Neural crest cell (in vitro differentiated cells): Measurements from ENCODE around the gene ATRNL1. TPM values are rescaled to one million over a fixed set of nuclear protein-coding genes. Genes with fewer than 3 reads are reported as not detected.

Source experiments
- DNase-seq: peaks from one replicate; pipeline ENCODE4 v3.0.0; 2021; ENCODE audit warnings: low read depth, mixed read lengths, low spot score
- H3K27ac Mint-ChIP-seq: one replicate; pipeline ENCODE4 v1.8.0; 2021; ENCODE audit warnings: mild to moderate bottlenecking, mixed read lengths; ENCODE audit not compliant: unreplicated experiment
- H3K27me3 Mint-ChIP-seq: 2 replicates; pipeline ENCODE4 v1.8.0; 2021; ENCODE audit warnings: low read depth, mild to moderate bottlenecking, mixed read lengths
- H3K36me3 Mint-ChIP-seq: 2 replicates; pipeline ENCODE4 v1.8.0; 2021; ENCODE audit warnings: low read depth, mild to moderate bottlenecking, mixed read lengths
- H3K4me1 Mint-ChIP-seq: 2 replicates; pipeline ENCODE4 v1.8.0; 2021; ENCODE audit warnings: mixed read lengths
- H3K4me3 Mint-ChIP-seq: one replicate; pipeline ENCODE4 v1.8.0; 2021; ENCODE audit warnings: mild to moderate bottlenecking, mixed read lengths
- H3K9me3 Mint-ChIP-seq: 2 replicates; pipeline ENCODE4 v1.8.0; 2021; ENCODE audit warnings: mixed read lengths
- total RNA-seq: library from RNA; stranded (reverse); gene quantifications from 2 replicates; pipeline ENCODE4 v1.2.1, GENCODE V29; 2021
- TF ChIP-seq, protein P1 (sequence below): fragments of 200-600 bp; sonication (generic); conservative IDR thresholded peaks from 2 replicates; pipeline ENCODE4 v1.5.0; 2021; ENCODE audit warnings: antibody characterized with exemption, mild to moderate bottlenecking

The ATRNL1 gene
- total RNA-seq, 1 donor from 2014 or later: 46.9 TPM

GRCh38 chr10:115047705-115048104 is 45.5 kb upstream of the ATRNL1 start:
- Mint-ChIP-seq H3K4me1 (peaks cover 20% of the 10 kb centered on the region), H3K4me3 (no peak overlapping the region), H3K9me3 (peaks cover under 1% of the 10 kb centered on the region), H3K27me3 (no peaks in the 10 kb centered on the region), H3K36me3 (no peaks in the 10 kb centered on the region), H3K27ac (no peak overlapping the region)
- TF ChIP-seq, protein P1, sequence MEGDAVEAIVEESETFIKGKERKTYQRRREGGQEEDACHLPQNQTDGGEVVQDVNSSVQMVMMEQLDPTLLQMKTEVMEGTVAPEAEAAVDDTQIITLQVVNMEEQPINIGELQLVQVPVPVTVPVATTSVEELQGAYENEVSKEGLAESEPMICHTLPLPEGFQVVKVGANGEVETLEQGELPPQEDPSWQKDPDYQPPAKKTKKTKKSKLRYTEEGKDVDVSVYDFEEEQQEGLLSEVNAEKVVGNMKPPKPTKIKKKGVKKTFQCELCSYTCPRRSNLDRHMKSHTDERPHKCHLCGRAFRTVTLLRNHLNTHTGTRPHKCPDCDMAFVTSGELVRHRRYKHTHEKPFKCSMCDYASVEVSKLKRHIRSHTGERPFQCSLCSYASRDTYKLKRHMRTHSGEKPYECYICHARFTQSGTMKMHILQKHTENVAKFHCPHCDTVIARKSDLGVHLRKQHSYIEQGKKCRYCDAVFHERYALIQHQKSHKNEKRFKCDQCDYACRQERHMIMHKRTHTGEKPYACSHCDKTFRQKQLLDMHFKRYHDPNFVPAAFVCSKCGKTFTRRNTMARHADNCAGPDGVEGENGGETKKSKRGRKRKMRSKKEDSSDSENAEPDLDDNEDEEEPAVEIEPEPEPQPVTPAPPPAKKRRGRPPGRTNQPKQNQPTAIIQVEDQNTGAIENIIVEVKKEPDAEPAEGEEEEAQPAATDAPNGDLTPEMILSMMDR: no peak
- no peak for DNase-seq

GRCh38 chr10:115049318-115049717 is 43.8 kb upstream of the ATRNL1 start:
- DNase-seq: no peak
- no peaks in the 10 kb centered on the region for H3K27me3 Mint-ChIP-seq
- H3K4me3 Mint-ChIP-seq: no peak overlapping the region
- peaks cover 24% of the 10 kb centered on the region for H3K4me1 Mint-ChIP-seq
- no peaks in the 10 kb centered on the region for H3K36me3 Mint-ChIP-seq
- TF ChIP-seq, protein P1: no peak
- no peaks in the 10 kb centered on the region for H3K9me3 Mint-ChIP-seq
- no peak overlapping the region for H3K27ac Mint-ChIP-seq

GRCh38 chr10:115049960-115050359 is 43.2 kb upstream of the ATRNL1 start:
- H3K27ac Mint-ChIP-seq: no peak overlapping the region
- no peaks in the 10 kb centered on the region for H3K9me3 Mint-ChIP-seq
- H3K4me1 Mint-ChIP-seq: peaks cover 24% of the 10 kb centered on the region
- no peaks in the 10 kb centered on the region for H3K27me3 Mint-ChIP-seq
- TF ChIP-seq, protein P1: no peak
- no peaks in the 10 kb centered on the region for H3K36me3 Mint-ChIP-seq
- no peak overlapping the region for H3K4me3 Mint-ChIP-seq
- no peak for DNase-seq

GRCh38 chr10:115050375-115051010 is 42.7 kb upstream of the ATRNL1 start:
- H3K27ac Mint-ChIP-seq: no peak overlapping the region
- DNase-seq: no peak
- no peak overlapping the region for H3K4me3 Mint-ChIP-seq
- no peaks in the 10 kb centered on the region for H3K9me3 Mint-ChIP-seq
- H3K4me1 Mint-ChIP-seq: peaks cover 24% of the 10 kb centered on the region
- H3K27me3 Mint-ChIP-seq: no peaks in the 10 kb centered on the region
- TF ChIP-seq, protein P1: no peak
- no peaks in the 10 kb centered on the region for H3K36me3 Mint-ChIP-seq

DNA sequence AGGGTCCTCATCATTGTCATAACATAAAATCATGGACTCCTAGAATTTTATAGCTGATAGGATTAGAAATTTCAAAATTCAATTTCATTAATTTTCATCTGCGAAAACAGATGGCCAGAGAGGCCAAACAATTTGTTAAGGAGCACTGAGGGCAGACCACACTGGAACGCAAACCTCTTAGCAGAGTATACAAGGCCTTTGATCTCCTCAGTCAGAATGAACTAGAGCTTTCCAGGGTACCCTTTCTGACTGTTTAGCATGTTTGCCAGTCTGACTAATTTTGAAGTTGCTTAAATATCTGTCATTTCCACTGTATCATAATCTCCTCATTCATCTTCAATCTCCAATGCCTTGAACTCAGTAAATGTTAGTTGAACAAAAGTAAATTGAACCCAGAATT is 41.9 kb upstream of the ATRNL1 start:
- no peak for DNase-seq
- TF ChIP-seq, protein P1: no peak
- no peak overlapping the region for H3K4me3 Mint-ChIP-seq
- peaks cover 24% of the 10 kb centered on the region for H3K4me1 Mint-ChIP-seq
- no peaks in the 10 kb centered on the region for H3K36me3 Mint-ChIP-seq
- no peak overlapping the region for H3K27ac Mint-ChIP-seq
- no peaks in the 10 kb centered on the region for H3K9me3 Mint-ChIP-seq
- H3K27me3 Mint-ChIP-seq: no peaks in the 10 kb centered on the region
